Chondrocyte (in vitro differentiated cells): Measurements from ENCODE around the gene HSPG2. TPM values are rescaled to one million over a fixed set of nuclear protein-coding genes. Genes with fewer than 3 reads are reported as not detected.

Experiments used
- DNase-seq: peaks from one replicate; pipeline ENCODE4 v3.0.0; 2021; ENCODE audit warnings: mixed read lengths, low spot score
- H3K27ac Mint-ChIP-seq: one replicate; pipeline ENCODE4 v1.8.0; 2021; ENCODE audit warnings: mild to moderate bottlenecking, moderate library complexity, mixed read lengths; ENCODE audit not compliant: unreplicated experiment
- H3K27me3 Mint-ChIP-seq: 2 replicates; pipeline ENCODE4 v1.8.0; 2021; ENCODE audit warnings: low read depth, mixed read lengths
- H3K36me3 Mint-ChIP-seq: 2 replicates; pipeline ENCODE4 v1.8.0; 2021; ENCODE audit warnings: low read depth, mixed read lengths
- H3K4me1 Mint-ChIP-seq: 2 replicates; pipeline ENCODE4 v1.8.0; 2021; ENCODE audit warnings: low read depth, mild to moderate bottlenecking, mixed read lengths
- H3K4me3 Mint-ChIP-seq: one replicate; pipeline ENCODE4 v1.8.0; 2021; ENCODE audit warnings: mild to moderate bottlenecking, moderate library complexity, mixed read lengths; ENCODE audit not compliant: unreplicated experiment
- H3K9me3 Mint-ChIP-seq: 2 replicates; pipeline ENCODE4 v1.8.0; 2021; ENCODE audit warnings: low read depth, mixed read lengths
- total RNA-seq: library from RNA; stranded (reverse); gene quantifications from 3 replicates; pipeline ENCODE4 v1.2.1, GENCODE V29; 2021
- TF ChIP-seq, protein P1 (sequence below): fragments of 200-600 bp; sonication (generic); IDR thresholded peaks from 2 replicates; pipeline ENCODE4 v1.5.0; 2021; ENCODE audit warnings: antibody characterized with exemption, mild to moderate bottlenecking, moderate library complexity

The HSPG2 gene
- total RNA-seq, 1 donor from 2014 or later: 481 TPM

DNA sequence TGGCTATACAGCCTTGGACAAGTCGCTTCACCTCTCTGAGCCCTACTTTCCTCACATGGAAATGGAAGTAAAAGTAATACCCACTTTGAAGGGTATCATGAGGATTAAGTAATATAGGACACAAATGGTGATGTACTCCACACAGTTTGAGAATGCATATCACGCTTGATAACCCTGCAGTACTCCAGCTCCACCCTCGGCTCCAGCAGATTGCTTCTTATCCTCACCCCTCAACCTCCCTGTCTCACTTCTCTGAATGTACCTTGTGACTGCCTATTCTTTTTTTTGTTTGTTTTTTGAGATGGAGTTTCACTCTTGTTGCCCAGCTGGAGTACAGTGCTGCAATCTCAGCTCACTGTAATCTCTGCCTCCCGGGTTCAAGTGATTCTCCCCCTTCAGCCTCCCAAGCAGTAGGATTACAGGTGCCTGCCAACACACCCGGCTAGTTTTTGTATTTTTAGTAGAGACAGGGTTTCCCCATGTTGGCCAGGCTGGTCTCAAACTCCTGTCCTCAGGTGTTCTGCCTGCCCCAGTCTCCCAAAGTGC, 69.6 kb downstream of the HSPG2 start:
- no peak for DNase-seq
- Mint-ChIP-seq H3K27me3 (no peaks in the 10 kb centered on the region), H3K9me3 (no peaks in the 10 kb centered on the region), H3K27ac (no peak overlapping the region), H3K36me3 (peaks cover 40% of the 10 kb centered on the region), H3K4me3 (no peak overlapping the region), H3K4me1 (peaks cover 24% of the 10 kb centered on the region)
- TF ChIP-seq, protein P1, sequence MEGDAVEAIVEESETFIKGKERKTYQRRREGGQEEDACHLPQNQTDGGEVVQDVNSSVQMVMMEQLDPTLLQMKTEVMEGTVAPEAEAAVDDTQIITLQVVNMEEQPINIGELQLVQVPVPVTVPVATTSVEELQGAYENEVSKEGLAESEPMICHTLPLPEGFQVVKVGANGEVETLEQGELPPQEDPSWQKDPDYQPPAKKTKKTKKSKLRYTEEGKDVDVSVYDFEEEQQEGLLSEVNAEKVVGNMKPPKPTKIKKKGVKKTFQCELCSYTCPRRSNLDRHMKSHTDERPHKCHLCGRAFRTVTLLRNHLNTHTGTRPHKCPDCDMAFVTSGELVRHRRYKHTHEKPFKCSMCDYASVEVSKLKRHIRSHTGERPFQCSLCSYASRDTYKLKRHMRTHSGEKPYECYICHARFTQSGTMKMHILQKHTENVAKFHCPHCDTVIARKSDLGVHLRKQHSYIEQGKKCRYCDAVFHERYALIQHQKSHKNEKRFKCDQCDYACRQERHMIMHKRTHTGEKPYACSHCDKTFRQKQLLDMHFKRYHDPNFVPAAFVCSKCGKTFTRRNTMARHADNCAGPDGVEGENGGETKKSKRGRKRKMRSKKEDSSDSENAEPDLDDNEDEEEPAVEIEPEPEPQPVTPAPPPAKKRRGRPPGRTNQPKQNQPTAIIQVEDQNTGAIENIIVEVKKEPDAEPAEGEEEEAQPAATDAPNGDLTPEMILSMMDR: no peak

DNA sequence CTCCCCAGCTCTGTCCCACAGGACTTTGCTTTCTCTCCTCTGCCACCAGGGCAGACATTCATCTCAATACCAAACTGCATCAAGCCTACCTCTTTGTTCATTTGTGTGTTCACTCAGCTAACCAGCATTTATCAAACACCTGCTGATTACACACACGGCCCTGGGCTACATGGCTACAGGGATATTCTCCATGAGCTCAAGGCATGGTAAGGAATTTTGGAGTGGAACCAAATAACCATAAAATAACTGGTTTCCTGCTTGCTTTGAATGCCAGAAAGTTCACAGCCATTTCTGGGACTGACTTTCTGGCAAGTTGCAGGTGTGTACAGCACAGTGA, 70.4 kb downstream of the HSPG2 start:
- Mint-ChIP-seq H3K9me3 (no peaks in the 10 kb centered on the region), H3K36me3 (peaks cover 38% of the 10 kb centered on the region), H3K27ac (no peak overlapping the region), H3K27me3 (no peaks in the 10 kb centered on the region), H3K4me1 (peaks cover 26% of the 10 kb centered on the region), H3K4me3 (no peak overlapping the region)
- TF ChIP-seq, protein P1: no peak
- DNase-seq: no peak

DNA sequence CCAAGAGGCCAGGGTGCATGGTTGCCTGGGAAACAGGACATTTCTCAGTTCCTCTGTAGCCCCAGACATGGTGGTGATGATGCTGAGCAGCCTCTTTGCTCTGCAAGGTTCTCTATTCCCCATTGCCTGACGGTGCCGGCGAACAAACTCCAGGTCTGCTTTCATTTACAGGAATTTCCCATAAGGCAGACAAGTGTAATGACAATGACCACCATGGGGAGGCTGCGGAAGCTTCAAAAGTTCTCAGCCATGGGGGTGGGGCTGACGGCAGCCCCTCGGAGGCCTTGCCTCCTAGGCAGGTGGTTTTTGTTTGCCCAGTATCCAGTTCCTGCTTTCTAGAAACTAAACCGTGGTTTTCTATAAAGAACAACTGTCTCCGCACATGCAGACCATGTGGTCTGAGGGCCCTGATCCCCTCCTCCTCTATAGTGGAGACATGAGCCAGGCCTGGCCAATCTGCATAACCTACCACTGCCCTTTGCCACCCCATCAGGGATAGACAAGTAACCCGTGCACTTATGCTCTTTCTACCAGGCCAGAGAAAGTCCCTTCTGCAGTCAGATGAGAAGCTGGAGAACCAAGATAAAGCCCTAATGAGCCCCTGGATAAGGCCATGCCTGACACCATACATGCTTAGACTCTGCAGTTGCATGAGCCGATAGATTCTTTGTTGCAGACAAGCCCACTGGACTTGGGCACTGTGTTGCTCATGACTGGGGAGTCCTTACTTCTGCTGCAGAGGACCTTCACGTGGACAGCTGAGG, 71.0 kb downstream of the HSPG2 start:
- H3K36me3 Mint-ChIP-seq: peaks cover 42% of the 10 kb centered on the region
- no peak overlapping the region for H3K4me3 Mint-ChIP-seq
- no peaks in the 10 kb centered on the region for H3K27me3 Mint-ChIP-seq
- no peaks in the 10 kb centered on the region for H3K9me3 Mint-ChIP-seq
- no peak overlapping the region for H3K27ac Mint-ChIP-seq
- TF ChIP-seq, protein P1: peak; percentile 31
- no peak for DNase-seq
- peaks cover 25% of the 10 kb centered on the region for H3K4me1 Mint-ChIP-seq

DNA sequence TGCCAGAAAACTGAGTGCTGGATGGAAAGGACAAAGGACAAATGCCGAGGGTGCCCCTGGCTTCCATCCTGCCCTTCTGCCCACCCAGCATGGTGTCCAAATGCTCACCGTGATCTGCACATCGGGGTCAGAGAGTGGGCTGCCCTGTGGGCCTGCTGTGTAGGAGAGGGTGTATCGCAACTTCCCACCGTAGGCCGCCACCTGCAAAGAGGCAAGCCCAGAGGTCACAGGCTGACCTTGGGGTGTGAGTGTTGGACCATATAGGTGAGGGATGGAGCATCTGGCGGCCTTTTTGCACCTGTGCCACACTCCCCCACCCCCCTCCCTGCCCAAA, 71.5 kb downstream of the HSPG2 start:
- Mint-ChIP-seq H3K27ac (no peak overlapping the region), H3K4me3 (no peak overlapping the region), H3K27me3 (no peaks in the 10 kb centered on the region), H3K36me3 (peaks cover 46% of the 10 kb centered on the region), H3K9me3 (no peaks in the 10 kb centered on the region), H3K4me1 (peaks cover 23% of the 10 kb centered on the region)
- TF ChIP-seq, protein P1: no peak
- no peak for DNase-seq

DNA sequence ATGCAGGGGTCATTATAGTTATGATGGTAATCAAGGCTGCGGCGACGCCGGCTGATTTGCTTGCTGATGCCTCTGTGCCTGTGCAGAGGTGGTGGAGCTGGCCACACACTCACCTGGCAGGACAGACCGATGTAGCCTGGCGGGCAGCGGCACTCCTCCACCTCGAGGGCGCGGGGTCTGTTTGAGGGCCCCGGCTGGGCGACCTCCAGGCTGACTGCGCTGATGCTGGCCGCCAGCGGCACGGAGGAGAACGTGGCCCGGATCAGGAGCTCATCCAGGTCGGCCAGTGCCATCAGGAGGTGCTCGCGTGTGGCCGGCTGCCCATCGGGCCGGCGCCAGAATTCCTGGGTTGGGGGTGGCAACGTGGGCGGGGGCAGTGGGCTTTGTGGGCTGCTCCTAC, 72.4 kb downstream of the HSPG2 start:
- Mint-ChIP-seq H3K36me3 (peaks cover 46% of the 10 kb centered on the region), H3K4me3 (no peak overlapping the region), H3K27ac (no peak overlapping the region), H3K9me3 (no peaks in the 10 kb centered on the region), H3K27me3 (no peaks in the 10 kb centered on the region), H3K4me1 (peaks cover 14% of the 10 kb centered on the region)
- TF ChIP-seq, protein P1: no peak
- DNase-seq: no peak
